Measurements from ENCODE around the gene CHD6.

The CHD6 gene

DNA sequence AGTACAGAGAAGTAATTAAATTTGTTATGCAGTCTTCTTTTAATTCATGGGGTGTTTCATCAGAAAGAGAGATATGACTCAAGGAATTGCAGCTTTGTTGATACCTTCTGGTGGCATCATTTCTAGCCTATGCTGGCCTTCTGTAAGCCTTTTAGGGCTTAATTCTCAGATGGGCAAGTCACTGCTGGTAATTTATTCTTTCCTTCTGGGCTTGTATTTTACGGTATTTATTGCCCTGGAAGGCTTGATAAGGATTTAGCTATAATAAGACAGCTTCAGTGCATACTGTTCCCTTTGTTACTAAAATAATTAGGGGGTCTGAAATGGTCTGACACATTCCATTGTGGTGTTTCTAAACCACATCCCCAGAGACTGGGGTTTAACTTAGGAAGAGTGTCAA is 193.6 kb downstream of the CHD6 start:
- no peak for DNase-seq (ENCODE audit: low read depth)

DNA sequence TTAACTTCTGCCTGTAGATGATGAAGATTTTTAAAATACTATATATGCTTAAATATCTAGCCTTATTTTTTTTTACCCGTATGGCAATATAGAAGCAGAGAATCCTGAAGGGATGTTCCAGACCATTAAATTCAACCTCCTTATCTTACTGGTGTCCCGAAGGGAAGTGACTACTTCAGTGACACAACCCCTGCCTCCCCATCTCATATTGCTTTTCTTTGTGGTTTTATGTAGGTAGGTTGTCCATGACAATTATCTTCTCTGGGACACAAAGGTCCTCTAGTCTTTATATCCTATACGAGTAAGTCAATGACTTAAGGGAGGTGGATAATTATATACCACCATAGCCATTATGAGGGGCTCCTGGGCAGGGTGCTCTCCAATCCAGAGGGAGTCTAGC is 194.2 kb downstream of the CHD6 start:
- DNase-seq (ENCODE audit: low read depth), result no peak

DNA sequence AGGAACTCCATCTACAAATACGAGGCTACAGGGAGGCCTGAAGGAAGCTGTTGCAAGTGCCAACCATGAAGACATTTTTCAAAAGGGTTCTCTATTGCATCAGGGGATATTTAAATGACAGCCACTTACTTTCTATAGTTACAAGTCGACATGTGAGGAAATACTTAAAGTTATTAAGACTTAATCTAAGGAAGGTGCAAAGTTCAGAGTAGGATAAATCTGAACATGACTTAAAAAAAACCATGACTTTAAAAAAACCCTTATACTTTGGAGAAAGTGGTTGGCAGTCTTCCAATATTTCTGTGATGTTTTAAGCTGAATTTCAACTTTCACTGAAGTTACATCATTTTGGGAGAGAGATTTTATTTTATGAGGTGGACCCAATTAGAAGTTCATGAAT is 195.2 kb downstream of the CHD6 start:
- DNase-seq (ENCODE audit: low read depth), result no peak

DNA sequence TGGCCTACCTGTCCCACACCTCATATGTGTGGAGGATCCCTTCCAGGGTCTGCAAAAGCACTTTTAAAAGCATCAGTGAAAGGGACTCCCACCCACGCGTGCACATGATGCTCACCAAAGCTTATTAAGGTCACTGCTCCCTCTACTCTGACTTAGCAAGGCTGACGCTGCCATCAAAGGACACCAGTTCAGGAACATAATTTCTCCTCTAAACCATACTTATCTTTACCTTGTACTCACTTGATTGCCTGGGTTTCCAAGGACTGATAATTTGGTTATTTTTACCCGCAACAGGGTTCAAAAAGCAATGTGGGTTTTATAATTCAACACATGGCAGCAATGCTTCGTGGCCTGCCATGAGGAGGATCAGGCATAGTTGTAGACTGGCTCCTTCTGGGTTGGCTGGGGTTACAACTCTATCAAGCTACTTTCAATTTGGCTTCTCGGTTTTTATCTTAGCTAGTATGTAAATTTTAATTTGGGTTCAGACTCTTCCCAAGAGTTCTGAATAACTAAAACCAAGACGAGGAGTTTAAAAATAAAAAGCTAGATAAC is 199.4 kb downstream of the CHD6 start:
- DNase-seq (ENCODE audit: low read depth), result no peak

DNA sequence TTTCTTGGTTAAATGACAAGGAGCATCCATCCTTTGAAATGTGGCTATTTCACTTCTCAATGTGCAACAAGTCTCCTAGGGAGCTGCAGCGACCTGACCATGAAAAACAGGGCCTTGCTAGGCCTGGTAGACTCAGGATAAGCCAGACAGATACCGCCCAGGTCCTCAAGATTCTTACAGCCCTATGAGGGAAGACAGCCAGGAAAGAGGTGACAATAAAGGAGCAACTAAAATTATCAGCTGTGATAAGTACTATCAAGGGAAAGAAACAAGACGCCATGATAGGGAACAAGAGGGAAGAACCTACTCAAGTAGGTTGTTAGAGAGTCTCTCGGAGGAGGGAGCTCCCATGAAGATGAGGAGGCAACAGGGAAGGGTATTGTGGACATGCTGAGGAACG is 200.1 kb downstream of the CHD6 start:
- DNase-seq (ENCODE audit: low read depth), result no peak

DNA sequence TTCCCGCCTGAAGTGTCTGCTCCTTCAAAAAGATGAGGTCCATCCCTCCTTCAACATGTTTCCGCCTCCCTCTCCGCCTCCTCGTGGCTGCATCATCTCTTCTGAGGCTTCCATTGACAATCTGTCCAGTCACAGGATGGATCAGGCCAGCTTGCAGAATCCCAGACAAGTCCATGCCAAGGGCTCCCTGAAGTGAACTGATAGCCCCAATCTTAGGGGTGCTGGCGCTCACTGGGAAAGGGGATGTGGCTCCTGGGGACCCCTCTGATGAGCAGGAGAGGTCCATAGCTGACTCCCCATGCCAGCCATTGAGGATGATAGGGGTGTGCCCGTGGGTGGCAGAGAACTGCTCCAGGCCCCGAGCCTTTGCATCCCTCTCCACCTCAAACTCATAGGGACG is 203.0 kb downstream of the CHD6 start:
- DNase-seq (ENCODE audit: low read depth), result no peak

DNA sequence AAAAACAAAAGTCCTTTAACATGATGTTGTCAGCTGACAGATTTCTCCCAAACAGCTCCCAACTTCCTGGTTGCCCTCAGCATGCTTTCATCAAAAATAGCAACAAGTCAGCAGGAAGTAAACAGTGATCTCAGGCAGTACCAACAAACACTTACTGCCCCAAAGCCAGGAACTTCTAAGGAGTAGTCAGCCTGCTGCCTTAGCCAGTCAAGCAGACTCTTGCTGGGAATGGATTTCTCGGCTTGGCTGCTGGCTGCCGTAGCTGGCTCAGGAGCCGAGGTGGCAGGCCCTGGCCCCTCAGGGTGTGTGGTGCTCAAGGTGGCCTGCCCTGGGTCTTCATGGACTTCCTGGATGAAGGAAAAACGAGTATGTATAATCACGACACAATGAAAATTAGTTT is 205.0 kb downstream of the CHD6 start:
- no peak for DNase-seq (ENCODE audit: low read depth)

DNA sequence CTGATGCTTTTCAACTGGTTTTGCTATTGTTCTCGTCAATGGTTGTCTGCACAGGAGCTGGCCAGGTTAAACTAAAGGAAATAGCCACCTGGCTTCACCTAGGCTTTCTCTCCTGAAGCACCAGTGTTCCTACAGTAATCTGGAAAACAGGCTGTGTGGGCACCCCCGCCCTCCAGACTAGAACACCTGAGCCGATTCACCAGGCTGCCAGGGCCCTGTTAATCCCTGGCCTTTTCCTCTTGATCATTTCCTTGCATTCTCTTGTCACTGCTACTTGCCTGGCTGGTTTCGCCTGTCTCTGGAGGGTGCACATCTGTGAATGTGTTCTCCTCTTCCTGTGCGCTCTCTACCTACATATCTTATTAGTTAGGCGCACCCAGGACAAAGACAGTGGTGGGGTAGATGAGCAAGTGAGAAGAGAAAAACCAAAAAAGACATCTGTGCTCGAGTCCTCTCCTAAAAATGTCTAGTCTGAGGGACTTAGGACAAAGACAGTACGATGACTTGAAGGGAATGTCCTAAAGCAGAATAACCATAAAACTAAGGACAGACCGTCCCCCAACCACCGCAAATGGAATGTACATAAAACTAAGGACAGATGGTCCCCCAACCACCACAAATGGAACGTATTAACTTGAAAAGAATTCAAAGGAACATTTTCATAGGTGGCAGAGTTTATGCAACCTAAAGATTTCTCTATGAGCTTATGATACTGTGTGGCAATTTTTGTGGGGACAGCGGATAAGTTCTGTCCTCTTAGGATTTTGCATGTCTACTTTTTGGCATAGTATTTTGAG is 205.7 kb downstream of the CHD6 start:
- DNase-seq (ENCODE audit: low read depth), result no peak

DNA sequence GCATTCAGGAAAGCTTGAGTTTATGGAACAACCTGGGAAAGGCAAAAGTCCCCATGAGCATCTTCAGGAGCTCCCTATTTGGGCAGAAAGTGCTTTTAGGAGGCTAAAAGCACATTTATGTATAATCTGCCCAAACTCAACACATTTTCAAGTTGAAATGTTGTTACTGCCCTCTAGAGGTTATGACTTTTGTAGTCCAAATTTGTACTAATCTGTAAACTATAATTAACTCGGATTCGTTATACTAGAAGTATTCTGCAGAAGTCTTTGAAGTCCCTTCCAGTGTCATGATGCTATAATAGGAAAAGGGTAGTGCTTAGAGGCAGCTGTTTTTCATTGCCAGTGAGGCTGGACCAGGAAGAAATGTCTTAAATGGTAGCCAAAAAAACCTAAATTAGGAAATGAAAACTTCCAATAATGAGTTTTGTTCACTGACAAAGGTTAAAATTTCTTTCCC is 206.8 kb downstream of the CHD6 start:
- DNase-seq (ENCODE audit: low read depth), result no peak

DNA sequence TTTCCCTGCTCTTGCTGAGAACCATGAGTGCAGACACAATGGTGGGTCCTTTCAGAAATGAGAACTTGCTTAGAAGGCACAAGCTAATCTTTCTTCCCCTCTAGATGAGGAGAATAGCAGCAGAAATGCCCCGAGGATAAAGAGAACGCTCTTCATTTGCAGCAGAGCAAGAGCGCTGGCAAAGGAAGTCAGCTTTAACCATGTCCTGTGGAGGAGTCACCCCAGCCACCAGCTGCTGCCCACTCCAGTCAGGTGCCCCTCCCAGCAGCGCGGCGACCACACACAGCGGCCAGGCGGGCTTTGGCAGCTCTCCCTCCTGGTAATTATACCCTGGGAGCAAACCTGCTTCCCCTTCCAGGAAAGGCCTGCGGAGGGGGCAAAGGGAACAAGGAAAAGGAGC is 209.2 kb downstream of the CHD6 start:
- no peak for DNase-seq (ENCODE audit: low read depth)

DNA sequence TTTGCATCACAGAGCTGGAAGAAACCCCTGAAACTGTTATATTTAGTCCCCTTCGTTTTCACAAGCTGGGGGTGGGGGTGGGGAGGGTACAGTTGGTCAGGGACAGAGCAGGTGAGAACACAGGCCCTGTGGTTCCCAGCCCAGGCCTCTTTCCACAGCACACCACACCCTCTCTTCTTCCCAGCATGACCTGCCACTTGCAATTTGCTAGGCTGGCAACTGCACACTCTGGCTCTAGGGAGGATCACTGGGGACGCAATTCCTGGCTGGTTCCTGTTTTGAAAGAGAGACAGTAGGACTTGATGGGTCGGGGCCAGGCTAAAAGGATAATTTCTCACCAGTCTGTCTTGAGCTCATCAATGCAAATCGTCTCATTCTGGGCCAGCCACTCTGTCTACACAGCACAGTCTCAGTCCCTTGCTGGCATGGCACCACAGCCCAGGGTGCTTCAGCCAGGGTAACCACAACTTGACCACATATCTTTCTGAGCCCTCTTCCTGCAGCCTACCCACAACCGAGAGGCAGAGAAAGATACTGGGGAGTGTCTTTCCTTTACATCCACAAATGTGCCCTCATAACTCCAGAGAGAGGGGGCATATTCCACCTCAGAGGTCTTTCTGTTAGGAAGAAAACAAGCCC is 209.9 kb downstream of the CHD6 start:
- DNase-seq (ENCODE audit: low read depth), result no peak

DNA sequence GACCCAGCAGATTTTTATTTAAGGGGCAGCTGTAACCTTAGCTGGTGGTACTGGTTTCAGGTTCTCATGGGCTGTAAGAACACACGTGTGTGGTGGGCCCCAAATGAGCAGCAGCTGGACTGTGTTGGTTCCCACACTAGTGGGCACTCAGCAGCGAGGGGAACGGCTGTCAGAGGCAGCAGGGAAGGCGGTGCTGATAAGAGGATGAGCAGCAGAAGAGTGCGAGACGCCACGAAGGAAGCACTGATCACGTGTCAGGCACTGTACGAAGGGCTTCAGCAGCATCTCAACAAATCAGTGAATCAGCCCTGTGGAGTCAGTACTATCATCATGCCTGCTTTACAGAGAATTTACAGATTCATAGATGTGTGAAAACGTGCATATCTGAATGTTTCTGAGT is 210.6 kb downstream of the CHD6 start:
- no peak for DNase-seq (ENCODE audit: low read depth)

DNA sequence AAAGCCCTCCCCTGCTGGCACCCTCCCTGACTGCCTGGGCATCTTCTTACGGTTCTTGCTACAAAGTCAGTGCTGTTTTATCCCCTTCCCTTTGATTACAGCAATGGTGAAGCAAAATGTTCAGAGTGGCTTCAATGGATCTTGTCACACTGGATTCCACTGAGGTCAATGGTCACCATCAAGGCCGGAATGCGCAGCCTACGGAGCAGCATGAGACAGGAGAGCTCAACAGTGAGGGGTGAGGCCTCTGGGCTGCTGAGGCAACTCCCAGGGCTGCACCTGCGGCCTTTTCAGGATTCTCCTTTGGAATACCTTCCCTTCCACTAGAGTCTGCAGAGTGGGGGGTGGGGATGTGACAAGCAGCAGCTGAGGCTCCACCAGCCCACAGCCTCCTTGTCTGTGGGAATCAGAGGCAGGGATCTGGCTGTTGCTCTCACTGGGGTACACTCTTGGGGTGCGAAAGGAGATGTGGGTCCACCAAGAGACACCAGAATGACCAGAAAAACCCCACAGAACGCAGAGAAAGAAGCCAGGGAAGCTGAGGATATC is 211.2 kb downstream of the CHD6 start:
- no peak for DNase-seq (ENCODE audit: low read depth)

DNA sequence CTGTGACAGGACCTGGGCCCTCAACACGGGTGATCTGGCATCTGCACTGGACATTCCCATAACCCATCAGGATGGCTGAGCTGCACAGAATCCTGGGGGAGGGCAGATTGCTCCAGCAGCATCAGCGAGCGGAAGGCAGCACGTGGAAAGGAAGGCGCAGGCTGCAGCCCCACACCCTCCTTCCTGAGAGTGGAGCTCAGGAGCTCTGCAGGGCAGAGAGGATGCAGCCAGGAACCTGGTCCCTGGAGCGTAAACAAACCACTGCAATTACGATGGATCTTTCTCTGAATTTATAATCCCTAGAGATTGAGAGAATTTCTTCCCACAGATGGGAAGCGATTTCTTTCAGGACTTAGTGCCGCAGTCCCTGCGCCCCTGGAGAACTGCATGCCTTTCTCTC is 211.8 kb downstream of the CHD6 start:
- DNase-seq (ENCODE audit: low read depth), result no peak

DNA sequence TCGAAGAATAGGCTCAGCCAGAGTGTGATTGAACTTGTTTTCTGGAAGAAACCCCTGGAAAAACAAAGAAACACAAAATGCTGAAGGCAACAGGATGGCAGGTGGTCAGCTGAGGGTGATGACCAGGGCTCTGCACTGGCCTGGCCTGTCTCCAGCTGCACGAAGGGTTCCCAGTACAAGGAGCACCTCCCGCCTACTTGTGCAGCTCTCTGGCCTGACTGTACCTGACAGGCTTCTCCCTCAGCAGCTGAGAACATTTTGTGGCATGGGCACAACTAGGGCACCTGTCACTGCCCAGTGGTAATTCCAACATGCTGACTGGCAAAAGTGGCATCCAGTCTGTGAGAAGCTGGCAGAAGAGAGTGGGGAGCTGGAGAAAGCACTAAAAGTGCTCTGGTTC is 212.7 kb downstream of the CHD6 start:
- DNase-seq (ENCODE audit: low read depth), result no peak

DNA sequence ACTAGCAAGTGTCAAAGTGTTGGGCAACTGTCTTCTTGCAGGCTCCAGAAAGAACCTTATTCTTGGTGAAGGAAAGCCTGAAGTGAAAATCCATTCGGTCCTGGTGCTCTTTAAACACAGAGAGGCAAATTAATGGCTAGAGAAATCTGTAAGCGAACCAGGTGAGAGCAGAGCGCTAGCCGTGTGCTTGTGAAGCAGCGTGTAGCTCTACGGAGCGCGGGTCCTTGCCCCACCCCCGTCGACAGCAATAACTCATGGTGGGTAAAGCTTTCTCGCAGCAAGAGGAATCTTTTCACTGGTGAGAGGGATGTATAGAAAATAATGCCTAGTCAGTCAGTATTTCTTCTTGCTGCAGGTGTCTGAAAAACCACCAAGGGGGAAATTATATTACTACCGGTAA is 214.6 kb downstream of the CHD6 start:
- no peak for DNase-seq (ENCODE audit: low read depth)

DNA sequence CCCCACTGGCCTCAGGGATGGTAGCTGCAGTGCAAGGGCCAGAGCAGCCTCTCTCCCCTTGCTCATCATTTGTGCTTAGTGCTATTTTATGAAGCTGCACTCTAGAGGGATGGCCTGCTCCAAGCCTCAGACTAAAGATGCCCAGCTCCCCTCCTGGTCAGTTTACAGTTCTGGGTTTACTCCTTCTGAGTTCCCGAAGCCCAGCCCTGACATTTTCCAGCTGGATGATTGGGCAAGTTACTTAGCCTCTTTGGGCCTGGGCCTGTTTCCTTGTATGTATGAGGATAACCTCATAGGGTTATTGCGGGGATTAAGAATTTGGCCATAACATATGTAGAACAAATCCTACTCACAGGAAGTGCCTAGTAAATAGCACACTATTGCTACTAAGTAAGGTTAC is 219.8 kb downstream of the CHD6 start:
- no peak for DNase-seq (ENCODE audit: low read depth)

DNA sequence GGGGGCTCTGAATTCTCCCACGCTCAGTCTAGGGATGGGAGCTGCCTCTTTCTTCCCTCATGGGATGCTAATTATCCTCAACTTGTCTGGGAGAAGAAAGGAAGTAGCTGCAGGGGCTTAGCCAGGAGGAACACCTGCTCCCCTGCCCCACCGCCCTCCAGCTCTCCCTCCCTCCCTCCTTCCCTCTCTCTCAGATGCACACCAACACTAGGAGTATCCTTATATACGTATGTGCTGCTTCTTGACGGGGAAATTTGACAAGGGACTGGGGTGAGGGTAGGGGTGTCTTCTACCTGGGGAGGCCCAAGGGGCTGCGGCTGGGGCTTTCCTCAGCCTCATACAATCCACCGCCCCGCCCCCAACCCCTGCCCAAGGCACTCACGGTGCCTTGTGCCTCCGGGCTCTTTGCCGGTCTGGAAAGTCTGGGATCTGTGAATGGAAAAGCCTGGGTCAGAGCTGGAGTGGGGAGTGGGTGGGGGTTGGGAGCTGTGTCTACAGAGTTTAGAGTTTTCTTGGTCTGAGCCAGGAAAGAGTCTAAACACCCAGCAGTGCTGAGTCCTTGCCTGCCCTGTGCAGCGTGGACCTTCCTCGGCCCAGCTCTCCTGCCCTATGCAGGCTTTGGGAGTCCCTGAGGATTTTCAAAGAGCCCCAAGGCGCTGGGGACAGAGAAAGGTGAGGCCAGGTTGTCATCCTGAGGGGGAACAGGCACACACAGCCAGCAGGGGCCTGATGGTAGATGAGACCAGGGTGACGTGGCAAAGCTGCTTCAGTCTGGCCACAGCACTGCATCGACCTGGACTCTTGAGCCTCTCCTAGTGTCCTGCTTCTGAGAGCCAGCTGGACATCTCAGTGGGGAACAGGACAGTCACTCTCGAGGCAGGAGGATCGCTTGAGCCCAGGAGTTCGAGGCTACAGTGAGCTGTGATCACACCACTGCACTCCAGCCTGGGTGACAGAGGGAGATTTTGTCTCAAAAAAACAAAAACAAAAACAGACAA is 222.2 kb downstream of the CHD6 start:
- DNase-seq (ENCODE audit: low read depth), result no peak

DNA sequence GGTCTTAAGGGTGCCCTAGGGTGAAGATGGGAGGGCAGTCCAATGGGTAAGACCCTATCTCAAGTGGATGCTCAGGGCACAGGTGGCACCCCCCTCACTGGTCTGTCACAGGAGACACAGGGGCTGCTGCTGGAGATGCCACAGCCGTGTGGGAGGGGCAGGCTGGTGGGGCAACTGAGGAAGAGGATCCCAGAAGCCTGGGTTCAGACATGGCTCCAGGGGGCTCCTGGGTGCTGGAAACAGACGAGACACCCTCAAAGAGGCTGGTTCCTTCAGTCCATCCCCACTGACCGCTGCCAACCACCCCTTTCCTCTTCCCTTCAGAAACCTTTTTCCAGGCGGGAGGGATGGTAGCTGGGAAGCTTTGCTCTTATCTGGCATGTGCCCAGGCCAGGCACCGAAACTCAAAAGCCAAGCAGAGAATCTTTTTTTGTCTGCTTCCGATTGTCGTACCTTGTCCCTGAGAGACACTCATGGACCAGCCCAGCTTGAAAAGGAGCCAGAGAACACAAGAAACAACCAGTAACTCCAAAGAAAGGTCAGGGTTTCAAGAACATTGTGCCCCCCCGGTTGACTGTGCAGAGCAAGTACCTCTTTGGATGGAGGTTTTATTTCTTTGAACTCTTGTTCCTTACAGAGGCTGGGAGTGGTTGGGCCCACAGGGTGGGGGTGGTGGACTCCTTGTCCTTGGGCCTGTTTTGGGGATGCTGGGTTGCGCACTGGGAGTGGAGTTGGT is 223.1 kb downstream of the CHD6 start:
- DNase-seq (ENCODE audit: low read depth), result no peak

DNA sequence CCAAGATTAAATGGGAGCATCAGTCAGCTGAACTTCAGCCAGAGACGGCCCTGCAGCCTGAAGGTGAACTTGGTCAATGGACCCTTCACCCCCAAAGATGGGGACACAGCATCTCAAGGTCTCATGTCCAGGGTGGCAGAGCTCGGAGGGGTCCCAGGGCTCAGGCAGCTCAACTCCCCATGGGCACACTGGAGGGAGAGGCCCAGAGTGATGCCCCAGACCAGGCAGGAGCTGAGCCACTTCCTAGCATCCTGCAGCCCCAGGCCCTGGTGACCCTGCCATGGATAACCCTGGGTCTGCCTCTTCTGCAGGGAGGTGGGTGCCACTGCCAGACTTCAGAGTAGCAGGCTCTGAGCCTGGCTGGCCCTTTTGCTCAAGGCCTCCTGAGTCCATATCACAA is 224.1 kb downstream of the CHD6 start:
- DNase-seq (ENCODE audit: low read depth), result no peak

DNA sequence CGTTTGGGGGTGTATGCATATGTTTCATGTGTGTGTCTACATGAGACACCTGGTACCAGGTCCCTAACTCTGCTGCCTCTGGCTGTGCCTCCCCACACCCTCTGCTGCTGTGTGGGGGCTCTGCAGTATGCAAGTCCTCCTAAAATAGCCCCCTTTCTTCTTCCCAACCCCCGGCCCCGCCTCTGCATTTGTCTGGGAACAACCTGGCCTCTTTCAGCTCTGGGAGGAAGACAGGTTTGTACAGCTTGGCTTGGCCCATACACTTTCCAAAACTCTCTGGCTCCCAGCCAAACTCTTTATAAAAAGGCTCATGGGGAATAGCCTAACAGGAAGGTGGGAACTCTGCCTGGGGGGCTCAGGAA is 224.5 kb downstream of the CHD6 start:
- no peak for DNase-seq (ENCODE audit: low read depth)
